ENCODE data around the gene FLT3.
"Not testable (repeated sequence)": the region's sequence is repeated elsewhere in the genome, so short reads cannot be mapped to it uniquely, and the experiment has no call there.

DNA sequence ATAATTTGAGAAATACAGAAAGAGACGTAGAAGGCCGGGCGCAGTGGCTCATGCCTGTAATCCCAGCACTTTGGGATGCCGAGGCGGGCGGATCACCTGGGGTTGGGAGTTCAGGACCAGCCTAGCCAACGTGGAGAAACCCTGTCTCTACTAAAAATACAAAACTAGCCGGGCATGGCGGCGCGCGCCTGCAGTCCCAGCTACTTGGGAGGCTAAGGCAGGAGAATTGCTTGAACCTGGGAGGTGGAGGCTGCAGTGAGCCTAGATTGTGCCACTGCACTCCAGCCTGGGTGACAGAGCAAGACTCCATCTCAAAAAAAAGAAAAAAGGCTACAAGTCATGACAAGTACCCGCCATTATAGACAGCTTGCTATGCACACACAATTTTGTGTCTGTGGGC is 95.4 kb downstream of the FLT3 start:
- TF ChIP-seq, protein P1, sequence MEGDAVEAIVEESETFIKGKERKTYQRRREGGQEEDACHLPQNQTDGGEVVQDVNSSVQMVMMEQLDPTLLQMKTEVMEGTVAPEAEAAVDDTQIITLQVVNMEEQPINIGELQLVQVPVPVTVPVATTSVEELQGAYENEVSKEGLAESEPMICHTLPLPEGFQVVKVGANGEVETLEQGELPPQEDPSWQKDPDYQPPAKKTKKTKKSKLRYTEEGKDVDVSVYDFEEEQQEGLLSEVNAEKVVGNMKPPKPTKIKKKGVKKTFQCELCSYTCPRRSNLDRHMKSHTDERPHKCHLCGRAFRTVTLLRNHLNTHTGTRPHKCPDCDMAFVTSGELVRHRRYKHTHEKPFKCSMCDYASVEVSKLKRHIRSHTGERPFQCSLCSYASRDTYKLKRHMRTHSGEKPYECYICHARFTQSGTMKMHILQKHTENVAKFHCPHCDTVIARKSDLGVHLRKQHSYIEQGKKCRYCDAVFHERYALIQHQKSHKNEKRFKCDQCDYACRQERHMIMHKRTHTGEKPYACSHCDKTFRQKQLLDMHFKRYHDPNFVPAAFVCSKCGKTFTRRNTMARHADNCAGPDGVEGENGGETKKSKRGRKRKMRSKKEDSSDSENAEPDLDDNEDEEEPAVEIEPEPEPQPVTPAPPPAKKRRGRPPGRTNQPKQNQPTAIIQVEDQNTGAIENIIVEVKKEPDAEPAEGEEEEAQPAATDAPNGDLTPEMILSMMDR (IDR thresholded peaks at IDR 0.05): not testable (repeated sequence)
- TF ChIP-seq POLR2A (IDR thresholded peaks at IDR 0.05): not testable (repeated sequence)
